ENCODE results near the gene LATS2.

- TF ChIP-seq CTCF (IDR thresholded peaks at IDR 0.05): no peak
- TF ChIP-seq EP300 (IDR thresholded peaks at IDR 0.05): no peak
- no peak for TF ChIP-seq POLR2A (IDR thresholded peaks at IDR 0.05)
- no peak for TF ChIP-seq POLR2AphosphoS5 (IDR thresholded peaks at IDR 0.05)
These were observed 118.3 kb downstream of the LATS2 start for GRCh38 chr13:20942938-20943559.
